Astrocyte (in vitro differentiated cells and primary cell): ENCODE measurements around the gene ALDH1L1. TPM values are rescaled to one million over a fixed set of nuclear protein-coding genes. Genes with fewer than 3 reads are reported as not detected.

Experiments
- DNase-seq: peaks from one replicate; pipeline ENCODE4 v3.0.0-alpha.2; 2010; ENCODE audit warnings: low read depth
- FAIRE-seq: peaks from 2 replicates; lab custom pipeline; 2011; peaks lifted over from hg19 to GRCh38; lab: Jason Lieb, UNC
- H2AFZ ChIP-seq: 2 replicates; pipeline ENCODE4 v1.6.0; 2012; ENCODE audit warnings: low read depth, low read length, inconsistent platforms
- H3K27ac ChIP-seq: 2 replicates; pipeline ENCODE4 v1.5.1; 2011; ENCODE audit warnings: low read depth, low read length, inconsistent platforms
- H3K27me3 ChIP-seq: 2 replicates; pipeline ENCODE4 v1.6.0; 2011; ENCODE audit warnings: low read length, inconsistent platforms; ENCODE audit not compliant: insufficient read depth
- H3K36me3 ChIP-seq: 2 replicates; pipeline ENCODE4 v1.5.1; 2011; ENCODE audit warnings: low read length, inconsistent platforms; ENCODE audit not compliant: insufficient read depth
- H3K4me1 ChIP-seq: 2 replicates; pipeline ENCODE4 v1.5.1; 2011; ENCODE audit warnings: low read length, inconsistent platforms; ENCODE audit not compliant: insufficient read depth
- H3K4me2 ChIP-seq: 2 replicates; pipeline ENCODE4 v1.6.0; 2012; ENCODE audit warnings: low read length, inconsistent platforms
- H3K4me3 ChIP-seq: 2 replicates; pipeline ENCODE4 v1.5.1; 2011; ENCODE audit warnings: low read depth, mild to moderate bottlenecking, low read length, inconsistent platforms; ENCODE audit not compliant: insufficient read depth
- H3K79me2 ChIP-seq: 2 replicates; pipeline ENCODE4 v1.6.0; 2012; ENCODE audit warnings: mild to moderate bottlenecking, low read length, inconsistent platforms; ENCODE audit not compliant: insufficient read depth
- H3K9ac ChIP-seq: 2 replicates; pipeline ENCODE4 v1.6.0; 2012; ENCODE audit warnings: mild to moderate bottlenecking, low read length, inconsistent platforms
- H3K9me3 ChIP-seq: 2 replicates; pipeline ENCODE4 v1.5.1; 2012; ENCODE audit warnings: low read depth, mild to moderate bottlenecking, low read length, inconsistent platforms; ENCODE audit not compliant: insufficient read depth
- H4K20me1 ChIP-seq: 2 replicates; pipeline ENCODE4 v1.6.0; 2012; ENCODE audit warnings: low read length, inconsistent platforms; ENCODE audit not compliant: insufficient read depth
- H3K27ac Mint-ChIP-seq: one replicate; pipeline ENCODE4 v1.8.0; 2021; ENCODE audit warnings: mild to moderate bottlenecking, mixed read lengths; ENCODE audit not compliant: unreplicated experiment
- H3K27me3 Mint-ChIP-seq: one replicate; pipeline ENCODE4 v1.8.0; 2021; ENCODE audit warnings: low read depth, mixed read lengths; ENCODE audit not compliant: unreplicated experiment
- H3K36me3 Mint-ChIP-seq: one replicate; pipeline ENCODE4 v1.8.0; 2021; ENCODE audit warnings: low read depth, mixed read lengths; ENCODE audit not compliant: unreplicated experiment
- H3K4me1 Mint-ChIP-seq: one replicate; pipeline ENCODE4 v1.8.0; 2021; ENCODE audit warnings: low read depth, mixed read lengths; ENCODE audit not compliant: unreplicated experiment
- H3K4me3 Mint-ChIP-seq: one replicate; pipeline ENCODE4 v1.8.0; 2021; ENCODE audit warnings: mild to moderate bottlenecking, moderate library complexity, mixed read lengths; ENCODE audit not compliant: unreplicated experiment
- H3K9me3 Mint-ChIP-seq: one replicate; pipeline ENCODE4 v1.8.0; 2021; ENCODE audit warnings: mild to moderate bottlenecking, mixed read lengths; ENCODE audit not compliant: unreplicated experiment
- CTCF ChIP-seq: IDR thresholded peaks from 2 replicates; pipeline ENCODE4 v1.5.1; 2011; ENCODE audit warnings: low read depth, mild to moderate bottlenecking, inconsistent platforms, low read length, moderate library complexity; ENCODE audit not compliant: insufficient read depth
- EZH2 ChIP-seq: IDR thresholded peaks from 2 replicates; pipeline ENCODE4 v1.6.1; 2012; ENCODE audit warnings: mild to moderate bottlenecking, low read length, inconsistent platforms; ENCODE audit not compliant: insufficient read depth
- total RNA-seq: library from RNA; stranded (reverse); gene quantifications from 2 replicates; pipeline ENCODE4 v1.2.1, GENCODE V29; 2021

ALDH1L1 gene
- total RNA-seq, 1 donor from 2014 or later = not detected

GRCh38 chr3:126116526-126116925 is 63.9 kb downstream of the ALDH1L1 start:
- no peaks in the 10 kb centered on the region for H3K4me1 ChIP-seq
- H3K27me3 Mint-ChIP-seq = peaks cover 12% of the 10 kb centered on the region
- no peak overlapping the region for H3K27ac ChIP-seq
- no peak for DNase-seq
- H3K27ac Mint-ChIP-seq = no peak overlapping the region
- H3K79me2 ChIP-seq = no peaks in the 10 kb centered on the region
- H3K9me3 Mint-ChIP-seq = peaks cover 1% of the 10 kb centered on the region
- H3K4me1 Mint-ChIP-seq = no peaks in the 10 kb centered on the region
- no peak overlapping the region for H3K4me3 ChIP-seq
- no peak for FAIRE-seq
- no peaks in the 10 kb centered on the region for H4K20me1 ChIP-seq
- no peaks in the 10 kb centered on the region for H3K36me3 Mint-ChIP-seq
- H3K36me3 ChIP-seq = no peaks in the 10 kb centered on the region
- H3K9me3 ChIP-seq = no peaks in the 10 kb centered on the region
- no peak overlapping the region for H3K4me2 ChIP-seq
- peaks cover 2% of the 10 kb centered on the region for H3K27me3 ChIP-seq
- TF ChIP-seq EZH2 (no peak), CTCF (no peak)
- H3K9ac ChIP-seq = no peak overlapping the region
- H2AFZ ChIP-seq = no peak overlapping the region
- no peak overlapping the region for H3K4me3 Mint-ChIP-seq

GRCh38 chr3:126114443-126115386 is 65.7 kb downstream of the ALDH1L1 start:
- no peak for FAIRE-seq

More at GRCh38 chr3:126114443-126115386, 65.7 kb downstream of the ALDH1L1 start:
- H3K4me1 Mint-ChIP-seq = no peaks in the 10 kb centered on the region
- Histone ChIP-seq H3K4me3 (no peak overlapping the region), H2AFZ (no peak overlapping the region), H3K4me2 (no peak overlapping the region), H4K20me1 (no peaks in the 10 kb centered on the region), H3K9ac (no peak overlapping the region), H3K4me1 (no peaks in the 10 kb centered on the region), H3K27me3 (no peaks in the 10 kb centered on the region), H3K36me3 (no peaks in the 10 kb centered on the region), H3K9me3 (no peaks in the 10 kb centered on the region), H3K27ac (no peak overlapping the region), H3K79me2 (no peaks in the 10 kb centered on the region)
- no peak overlapping the region for H3K4me3 Mint-ChIP-seq
- H3K27me3 Mint-ChIP-seq = peaks cover 26% of the 10 kb centered on the region
- no peaks in the 10 kb centered on the region for H3K36me3 Mint-ChIP-seq
- no peak overlapping the region for H3K27ac Mint-ChIP-seq
- TF ChIP-seq EZH2 (no peak), CTCF (no peak)
- peaks cover 1% of the 10 kb centered on the region for H3K9me3 Mint-ChIP-seq
- no peak for DNase-seq
